ENCODE results near the gene LHFPL3.

DNA sequence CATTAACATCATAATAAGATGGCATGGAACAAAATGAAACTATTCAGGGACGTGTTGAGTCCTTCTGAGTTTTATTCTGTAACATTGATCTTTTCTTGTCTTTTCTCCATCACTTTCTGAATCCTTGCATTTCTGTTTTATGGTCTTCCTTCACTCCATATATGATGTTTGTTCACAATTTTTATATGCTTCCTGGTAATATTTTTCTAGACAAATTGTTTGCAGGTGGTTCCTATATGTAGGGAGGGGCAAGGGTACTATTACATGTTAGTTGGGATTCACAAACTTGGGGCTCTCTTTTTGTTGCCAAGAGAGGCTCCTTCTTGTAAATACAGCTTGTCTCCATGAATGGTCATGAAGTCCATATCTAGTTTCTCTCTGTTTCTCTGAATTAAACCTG, 159.2 kb downstream of the LHFPL3 start:
- TF ChIP-seq, protein P1, sequence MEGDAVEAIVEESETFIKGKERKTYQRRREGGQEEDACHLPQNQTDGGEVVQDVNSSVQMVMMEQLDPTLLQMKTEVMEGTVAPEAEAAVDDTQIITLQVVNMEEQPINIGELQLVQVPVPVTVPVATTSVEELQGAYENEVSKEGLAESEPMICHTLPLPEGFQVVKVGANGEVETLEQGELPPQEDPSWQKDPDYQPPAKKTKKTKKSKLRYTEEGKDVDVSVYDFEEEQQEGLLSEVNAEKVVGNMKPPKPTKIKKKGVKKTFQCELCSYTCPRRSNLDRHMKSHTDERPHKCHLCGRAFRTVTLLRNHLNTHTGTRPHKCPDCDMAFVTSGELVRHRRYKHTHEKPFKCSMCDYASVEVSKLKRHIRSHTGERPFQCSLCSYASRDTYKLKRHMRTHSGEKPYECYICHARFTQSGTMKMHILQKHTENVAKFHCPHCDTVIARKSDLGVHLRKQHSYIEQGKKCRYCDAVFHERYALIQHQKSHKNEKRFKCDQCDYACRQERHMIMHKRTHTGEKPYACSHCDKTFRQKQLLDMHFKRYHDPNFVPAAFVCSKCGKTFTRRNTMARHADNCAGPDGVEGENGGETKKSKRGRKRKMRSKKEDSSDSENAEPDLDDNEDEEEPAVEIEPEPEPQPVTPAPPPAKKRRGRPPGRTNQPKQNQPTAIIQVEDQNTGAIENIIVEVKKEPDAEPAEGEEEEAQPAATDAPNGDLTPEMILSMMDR (IDR thresholded peaks at IDR 0.05), result no peak
- TF ChIP-seq POLR2A (IDR thresholded peaks at IDR 0.05), result no peak
